Kidney (tissue), 14 donors: ENCODE data around the gene RHOV. TPM values are rescaled to one million over a fixed set of nuclear protein-coding genes. Genes with fewer than 3 reads are reported as not detected.
A peak's percentile ranks its signal among the peaks of the same experiment; 100 is the strongest.

Experiments
- DNase-seq, 5 donors: peaks; one replicate each; pipeline ENCODE4 v3.0.0-alpha.2; 2013 to 2020
- FAIRE-seq: peaks from 2 replicates; lab custom pipeline; 2012; peaks lifted over from hg19 to GRCh38; lab: Jason Lieb, UNC
- H3K27ac ChIP-seq, 2 donors: one replicate each; pipeline ENCODE4 v1.7.0; 2013; ENCODE audit warnings: low read depth in 2 of 2, low read length in 2 of 2, inconsistent platforms in 1 of 2
- H3K27me3 ChIP-seq: one replicate; pipeline ENCODE4 v1.7.1; 2013; ENCODE audit warnings: low read length, inconsistent platforms; ENCODE audit not compliant: control insufficient read depth, insufficient read depth
- H3K36me3 ChIP-seq, 3 donors: one replicate each; pipeline versions ENCODE4 v1.7.0 to v1.7.1; 2013; ENCODE audit warnings: low read length in 3 of 3, control low read depth in 1 of 3, inconsistent platforms in 1 of 3; ENCODE audit not compliant: insufficient read depth in 3 of 3, control insufficient read depth in 2 of 3
- H3K4me1 ChIP-seq, 3 donors: one replicate each; pipeline versions ENCODE4 v1.7.0 to v1.7.1; 2013; ENCODE audit warnings: low read length in 3 of 3, inconsistent platforms in 1 of 3, low read depth in 1 of 3; ENCODE audit not compliant: control insufficient read depth in 2 of 3, insufficient read depth in 2 of 3
- H3K4me3 ChIP-seq, 3 donors: one replicate each; pipeline versions ENCODE4 v1.7.0 to v1.8.1; 2013; ENCODE audit warnings: low read length in 3 of 3, control low read depth in 1 of 3, inconsistent platforms in 1 of 3
- H3K9ac ChIP-seq, 3 donors: one replicate each; pipeline versions ENCODE4 v1.7.0 to v1.7.1; 2013; ENCODE audit warnings: low read length in 3 of 3, control low read depth in 1 of 3, inconsistent platforms in 1 of 3
- H3K9me3 ChIP-seq, 3 donors: one replicate each; pipeline versions ENCODE4 v1.7.0 to v1.7.1; 2013; ENCODE audit warnings: low read length in 3 of 3, control low read depth in 1 of 3, inconsistent platforms in 1 of 3; ENCODE audit not compliant: control insufficient read depth in 2 of 3, insufficient read depth in 1 of 3
- intact Hi-C: fragments of 100-400 bp; cut with DNase I; formaldehyde crosslinking; loops from one replicate; pipeline ENCODE4 v1.11.1; 2022
- polyA plus RNA-seq: library from polyadenylated mRNA; stranded (reverse); fragments of 350-450 nt; fragmentation: Illumina TruSeq; extraction: RNeasy Lipid Tissue Mini Kit (QIAGEN cat#74804); gene quantifications from one replicate; pipeline ENCODE4 v1.2.3, GENCODE V29; 2014; ENCODE audit warnings: low read depth, low replicate concordance; ENCODE audit not compliant: insufficient read depth
- total RNA-seq: library from RNA; stranded (reverse); fragmentation: NEBNext Ultra II Directional; extraction: Animal tissue kit (Norgen Biotek cat#: 25700); gene quantifications from one replicate; pipeline ENCODE4 v1.2.1, GENCODE V29; 2021
- TF ChIP-seq, protein P1 (sequence below): IDR thresholded peaks from 3 replicates; pipeline ENCODE4 v1.5.1; 2012; ENCODE audit warnings: mild to moderate bottlenecking, moderate library complexity, borderline replicate concordance; ENCODE audit not compliant: insufficient read depth; ENCODE audit errors: extremely low read depth
- donor health status: control.
- donor health status: control.
- donor health status: control.
- donor health status: control.
- donor health status: control.
- donor health status: DM: yes; HTN: yes; CAD: no.
- donor health status: Normal renal cell carcinoma (clear cell type).

Gene RHOV
- total and polyA plus RNA-seq, 2 donors from 2014 or later = 3.0 to 4.6 TPM

DNA sequence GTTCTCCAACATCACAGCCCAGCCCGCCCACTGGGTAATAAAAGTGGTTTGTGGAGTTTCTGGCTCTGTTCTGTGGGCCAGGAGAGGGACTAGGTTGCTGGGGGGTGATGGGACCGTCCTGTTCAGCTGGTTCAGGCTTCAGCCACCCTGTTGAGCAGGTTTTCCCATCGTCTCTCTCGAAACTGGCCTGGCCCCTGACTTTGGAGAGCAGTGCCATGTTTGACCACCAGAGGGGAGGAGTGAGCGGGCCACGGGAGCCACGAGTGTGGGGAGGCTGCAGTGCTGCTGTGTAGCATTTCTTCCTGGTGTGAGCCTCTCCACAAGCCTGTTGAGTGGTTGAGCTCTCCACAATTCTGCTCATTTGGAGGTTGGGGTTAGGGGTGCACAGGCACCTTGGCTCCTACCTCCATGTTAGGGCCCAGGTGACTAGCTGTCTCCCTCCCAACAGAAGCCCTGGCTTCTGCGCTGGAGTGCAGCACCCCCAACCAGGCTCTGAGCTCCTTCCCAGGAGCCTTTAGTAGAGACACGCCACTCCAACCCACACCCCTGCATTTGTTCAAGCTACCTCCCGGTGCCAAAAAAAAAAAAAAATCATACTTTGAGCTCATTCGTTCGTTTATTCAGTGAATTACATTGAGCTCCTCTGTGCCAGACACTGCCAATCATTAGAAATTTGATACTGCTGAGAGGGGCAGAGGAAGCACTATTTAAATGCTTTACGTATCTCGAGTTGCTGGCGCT is 16.3 kb downstream of the RHOV start:
- TF ChIP-seq, protein P1, sequence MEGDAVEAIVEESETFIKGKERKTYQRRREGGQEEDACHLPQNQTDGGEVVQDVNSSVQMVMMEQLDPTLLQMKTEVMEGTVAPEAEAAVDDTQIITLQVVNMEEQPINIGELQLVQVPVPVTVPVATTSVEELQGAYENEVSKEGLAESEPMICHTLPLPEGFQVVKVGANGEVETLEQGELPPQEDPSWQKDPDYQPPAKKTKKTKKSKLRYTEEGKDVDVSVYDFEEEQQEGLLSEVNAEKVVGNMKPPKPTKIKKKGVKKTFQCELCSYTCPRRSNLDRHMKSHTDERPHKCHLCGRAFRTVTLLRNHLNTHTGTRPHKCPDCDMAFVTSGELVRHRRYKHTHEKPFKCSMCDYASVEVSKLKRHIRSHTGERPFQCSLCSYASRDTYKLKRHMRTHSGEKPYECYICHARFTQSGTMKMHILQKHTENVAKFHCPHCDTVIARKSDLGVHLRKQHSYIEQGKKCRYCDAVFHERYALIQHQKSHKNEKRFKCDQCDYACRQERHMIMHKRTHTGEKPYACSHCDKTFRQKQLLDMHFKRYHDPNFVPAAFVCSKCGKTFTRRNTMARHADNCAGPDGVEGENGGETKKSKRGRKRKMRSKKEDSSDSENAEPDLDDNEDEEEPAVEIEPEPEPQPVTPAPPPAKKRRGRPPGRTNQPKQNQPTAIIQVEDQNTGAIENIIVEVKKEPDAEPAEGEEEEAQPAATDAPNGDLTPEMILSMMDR = peak; percentile 98
- intact Hi-C loops = no loop called here
- Histone ChIP-seq H3K4me1 (peaks cover 0 to 3% (median 0%) of the 10 kb centered on the region in 3 donors), H3K27ac (peak overlapping the region in 1 of 2 donors; percentile 26), H3K4me3 (no peak overlapping the region), H3K27me3 (no peaks in the 10 kb centered on the region), H3K36me3 (peaks cover 0 to 32% (median 17%) of the 10 kb centered on the region in 3 donors), H3K9me3 (no peaks in the 10 kb centered on the region), H3K9ac (no peak overlapping the region)
- peak; percentile 88 to 92 (median 92) for DNase-seq
- FAIRE-seq = no peak

- Histone ChIP-seq H3K9me3 (no peaks in the 10 kb centered on the region), H3K36me3 (peaks cover 0 to 34% (median 17%) of the 10 kb centered on the region in 3 donors), H3K4me1 (peaks cover 0 to 3% (median 0%) of the 10 kb centered on the region in 3 donors), H3K27me3 (no peaks in the 10 kb centered on the region), H3K4me3 (no peak overlapping the region), H3K27ac (no peak overlapping the region), H3K9ac (no peak overlapping the region)
- FAIRE-seq (no peak), DNase-seq (peak in 1 of 5 donors; percentile 53)
- TF ChIP-seq, protein P1 = no peak
- intact Hi-C loops = no loop called here
Observed at GRCh38 chr15:40856746-40857145, 17.3 kb downstream of the RHOV start.

- Histone ChIP-seq H3K27ac (no peak overlapping the region), H3K36me3 (peaks cover 0 to 34% (median 17%) of the 10 kb centered on the region in 3 donors), H3K27me3 (no peaks in the 10 kb centered on the region), H3K4me3 (no peak overlapping the region), H3K9me3 (no peaks in the 10 kb centered on the region), H3K4me1 (peaks cover 0 to 3% (median 0%) of the 10 kb centered on the region in 3 donors), H3K9ac (no peak overlapping the region)
- TF ChIP-seq, protein P1 = no peak
- intact Hi-C loops = no loop called here
- peak in 1 of 5 donors; percentile 46 for DNase-seq
- no peak for FAIRE-seq
Observed at GRCh38 chr15:40855706-40856234, 18.3 kb downstream of the RHOV start.
